Vagina (tissue), 2 donors: Measurements from ENCODE around the gene PAK1.

Source experiments
- CTCF ChIP-seq, 3 experiments: fragments of 450-650 bp in 2 of 3; fragments of 200-600 bp in 1 of 3; sonication (generic) in 1 of 3; IDR thresholded peaks; one replicate each; pipeline ENCODE4 v1.5.1; 2017 to 2019; ENCODE audit warnings: antibody characterized with exemption in 3 of 3, mild to moderate bottlenecking in 2 of 3, moderate library complexity in 2 of 3
- POLR2A ChIP-seq, 2 donors: fragments of 450-650 bp; IDR thresholded peaks; one replicate each; pipeline ENCODE4 v1.6.1; 2017; ENCODE audit warnings: antibody characterized with exemption in 2 of 2, mild to moderate bottlenecking in 2 of 2, moderate library complexity in 2 of 2
- POLR2AphosphoS5 ChIP-seq, 2 donors: sonication (generic); formaldehyde crosslinking; IDR thresholded peaks; one replicate each; pipeline ENCODE4 v1.9.0; 2017; ENCODE audit warnings: antibody characterized with exemption in 2 of 2, mild to moderate bottlenecking in 2 of 2, low read depth in 1 of 2; ENCODE audit not compliant: insufficient read depth in 1 of 2

DNA sequence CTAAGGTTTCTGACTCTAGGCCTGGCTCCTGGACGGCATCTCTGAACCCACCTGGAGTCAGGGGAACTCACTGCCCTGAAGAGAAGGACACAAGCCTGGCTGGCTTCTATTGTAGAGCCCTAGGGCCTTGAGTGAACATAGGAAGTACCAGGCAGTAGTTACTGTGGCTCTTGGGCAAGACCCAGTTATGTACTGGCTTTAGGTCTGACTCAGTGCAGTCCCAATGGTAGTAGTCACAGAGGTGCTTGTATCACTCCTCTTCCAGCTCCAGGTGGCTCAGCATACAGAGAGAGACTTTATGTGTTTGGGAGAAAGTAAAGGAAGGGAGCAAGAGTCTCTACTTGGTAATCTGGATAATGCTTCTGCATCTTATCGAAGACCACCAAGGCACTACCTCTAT lies 13.9 kb upstream of the PAK1 start:
- TF ChIP-seq POLR2A (IDR thresholded peaks at IDR 0.05): no peak
- no peak for TF ChIP-seq CTCF (IDR thresholded peaks at IDR 0.05)
- TF ChIP-seq POLR2AphosphoS5 (IDR thresholded peaks at IDR 0.05; ENCODE audit: insufficient read depth in 1 of 2, low read depth in 1 of 2): no peak
